ENCODE measurements around the gene STT3B. TPM values are rescaled to one million over a fixed set of nuclear protein-coding genes. Genes with fewer than 3 reads are reported as not detected.

The STT3B gene
- total and polyA plus RNA-seq, 2 of the 4 experiments (the other 2 are of a cell fraction) = 45.5 to 86.4 TPM

- Histone ChIP-seq H3K14ac (replicated peaks; ENCODE audit: low read depth, low read length) (no peak overlapping the region), H3K18ac (ENCODE audit: low read depth, low read length) (no peak overlapping the region), H3K9ac (ENCODE audit: low read depth, low read length) (no peak overlapping the region), H4K8ac (ENCODE audit: low read depth in 2 of 2, low read length in 2 of 2) (no peak overlapping the region), H3K4me3 (ENCODE audit: insufficient read depth, low read depth, low read length) (no peak overlapping the region), H2BK120ac (ENCODE audit: low read depth, low read length) (no peak overlapping the region), H3K79me1 (ENCODE audit: low read depth in 1 of 2, low read length in 2 of 2) (no peaks in the 10 kb centered on the region), H4K5ac (ENCODE audit: low read depth, low read length) (no peak overlapping the region), H2AK9ac (replicated peaks; ENCODE audit: low read depth, low read length, poor library complexity) (no peak overlapping the region), H2BK5ac (ENCODE audit: low read depth, low read length, poor library complexity, severe bottlenecking) (no peak overlapping the region), H4K91ac (ENCODE audit: insufficient read depth, low read depth, low read length) (no peak overlapping the region), H3K4ac (ENCODE audit: low read depth, low read length) (no peak overlapping the region), H4K20me1 (ENCODE audit: insufficient read depth, low read length) (no peaks in the 10 kb centered on the region), H3K23ac (ENCODE audit: low read depth, low read length) (no peak overlapping the region), H3K36me3 (ENCODE audit: control insufficient read depth, insufficient read depth, low read length) (no peaks in the 10 kb centered on the region), H2BK15ac (ENCODE audit: low read depth, low read length) (no peak overlapping the region), H3K27ac (ENCODE audit: insufficient read depth, low read length) (no peak overlapping the region), H3K4me1 (ENCODE audit: control insufficient read depth, insufficient read depth, low read length) (no peaks in the 10 kb centered on the region), H3K56ac (ENCODE audit: extremely low read depth, insufficient read depth, low read length) (no peak overlapping the region), H2AK5ac (ENCODE audit: low read depth, low read length) (no peak overlapping the region), H2AFZ (replicated peaks; ENCODE audit: low read length, poor library complexity) (no peak overlapping the region), H3K4me2 (ENCODE audit: low read depth, low read length) (no peak overlapping the region), H3K9me1 (ENCODE audit: insufficient read depth, low read length) (no peaks in the 10 kb centered on the region), H2BK20ac (ENCODE audit: low read depth, low read length) (no peak overlapping the region), H3K9me3 (ENCODE audit: control insufficient read depth, insufficient read depth, low read length) (peaks cover 2% of the 10 kb centered on the region; the same call in 1 of the 2 replicates), H3K27me3 (ENCODE audit: control insufficient read depth, insufficient read depth, low read length) (no peaks in the 10 kb centered on the region; the same call in 1 of the 2 replicates)
- CTCF ChIA-PET = no interaction called here
- no peak for TF ChIP-seq MAZ (IDR thresholded peaks at IDR 0.05; ENCODE audit: borderline replicate concordance, low read depth, low read length)
- no peak for TF ChIP-seq CHD1 (IDR thresholded peaks at IDR 0.05; ENCODE audit: low read depth, low read length)
- no peak for TF ChIP-seq POLR2A (IDR thresholded peaks at IDR 0.05; ENCODE audit: low read depth, low read length)
- TF ChIP-seq NFE2L2 (IDR thresholded peaks at IDR 0.05; ENCODE audit: low read depth, low read length) = no peak
- TF ChIP-seq RAD21 (IDR thresholded peaks at IDR 0.05; ENCODE audit: low read length) = no peak
- no peak for TF ChIP-seq FOS (IDR thresholded peaks at IDR 0.05; ENCODE audit: low read depth, low read length)
- no peak for TF ChIP-seq CTCF (conservative IDR thresholded peaks at IDR 0.05; ENCODE audit: low read depth, low read length)
- TF ChIP-seq RCOR1 (IDR thresholded peaks at IDR 0.05; ENCODE audit: insufficient replicate concordance, low read length) = no peak
- TF ChIP-seq CEBPB (IDR thresholded peaks at IDR 0.05; ENCODE audit: low read depth, low read length) = no peak
- TF ChIP-seq MAFK (IDR thresholded peaks at IDR 0.05; ENCODE audit: low read depth, low read length) = no peak
- TF ChIP-seq BHLHE40 (IDR thresholded peaks at IDR 0.05; ENCODE audit: low read depth, low read length) = no peak
- TF ChIP-seq USF2 (IDR thresholded peaks at IDR 0.05; ENCODE audit: low read depth, low read length) = no peak
- TF ChIP-seq RFX5 (IDR thresholded peaks at IDR 0.05; ENCODE audit: low read depth, low read length) = no peak
- TF ChIP-seq ELK1 (IDR thresholded peaks at IDR 0.05; ENCODE audit: borderline replicate concordance, low read depth, low read length) = no peak
- no peak for TF ChIP-seq SMC3 (IDR thresholded peaks at IDR 0.05; ENCODE audit: low read depth, low read length)
- TF ChIP-seq MXI1 (IDR thresholded peaks at IDR 0.05; ENCODE audit: borderline replicate concordance, low read depth, low read length) = no peak
- 80% methylated on average over 2 of the region's 7 CpGs; no CpG with 5 or more reads in 1 of the 2 experiments for WGBS, 2 experiments (ENCODE audit: extremely low coverage in 2 of 2, insufficient read length in 1 of 2)
- in situ Hi-C loops (cut with MboI; ENCODE audit: low sequenced_read_pairs) (no loop called here), intact Hi-C loops (cut with micrococcal nuclease) (no loop called here), dilution Hi-C loops (cut with HindIII; ENCODE audit: low sequenced_read_pairs, unreplicated experiment) (no loop called here)
- no peak for DNase-seq
- no TSS peak for BruUV-seq (replicated peaks)
- POLR2A ChIA-PET (ENCODE audit: unreplicated experiment) = no interaction called here
- no peak for ATAC-seq (ENCODE audit: low read depth)
These were observed 45.7 kb upstream of the STT3B start for GRCh38 chr3:31486865-31487533.
